Suprapubic skin (tissue), 4 donors: Measurements from ENCODE around the gene PTH2R. TPM values are rescaled to one million over a fixed set of nuclear protein-coding genes. Genes with fewer than 3 reads are reported as not detected.
"Not testable (repeated sequence)": the region's sequence is repeated elsewhere in the genome, so short reads cannot be mapped to it uniquely, and the experiment has no call there.

Experiments
- DNase-seq, 2 donors: peaks; one replicate each; pipeline ENCODE4 v3.0.0-alpha.2; 2019; ENCODE audit warnings: low spot score in 2 of 2
- H3K27ac ChIP-seq: fragments of 200-600 bp; sonication (generic); one replicate; pipeline ENCODE4 v1.5.1; 2019
- H3K27me3 ChIP-seq: fragments of 200-600 bp; sonication (generic); one replicate; pipeline ENCODE4 v1.5.1; 2019
- H3K36me3 ChIP-seq: fragments of 200-600 bp; sonication (generic); one replicate; pipeline ENCODE4 v1.5.1; 2019
- H3K4me1 ChIP-seq: fragments of 200-600 bp; sonication (generic); one replicate; pipeline ENCODE4 v1.5.1; 2019
- H3K4me3 ChIP-seq: fragments of 200-600 bp; sonication (generic); one replicate; pipeline ENCODE4 v1.5.1; 2019; ENCODE audit warnings: mild to moderate bottlenecking
- H3K9me3 ChIP-seq: fragments of 200-600 bp; sonication (generic); one replicate; pipeline ENCODE4 v1.5.1; 2019
- EP300 ChIP-seq: sonication (generic); formaldehyde crosslinking; IDR thresholded peaks from one replicate; pipeline ENCODE4 v1.6.1; 2017; ENCODE audit warnings: antibody characterized with exemption
- POLR2A ChIP-seq, 2 donors: fragments of 450-650 bp; IDR thresholded peaks; one replicate each; pipeline ENCODE4 v1.6.1; 2017; ENCODE audit warnings: antibody characterized with exemption in 2 of 2, mild to moderate bottlenecking in 2 of 2, moderate library complexity in 2 of 2
- POLR2AphosphoS5 ChIP-seq, 3 donors: sonication (generic); formaldehyde crosslinking; IDR thresholded peaks; one replicate each; pipeline ENCODE4 v1.6.1; 2017; ENCODE audit warnings: antibody characterized with exemption in 3 of 3
- WGBS: methylation state at CpG from one replicate; pipeline ENCODE4 v1.1.5; 2018; 5-methylcytosine and 5-hydroxymethylcytosine counted together
- total RNA-seq, 4 donors: library from RNA; depleted of rRNA; stranded (reverse); fragments of >200 nt; gene quantifications; one replicate each; pipeline ENCODE4 v1.1.0, GENCODE V29; 2016
- TF ChIP-seq, protein P1 (sequence below), 2 donors: fragments of 200-600 bp in 1 of 2; fragments of 450-650 bp in 1 of 2; sonication (generic) in 1 of 2; IDR thresholded peaks; one replicate each; pipeline ENCODE4 v1.5.1; 2016 to 2019; ENCODE audit warnings: antibody characterized with exemption in 2 of 2, mild to moderate bottlenecking in 1 of 2, moderate library complexity in 1 of 2

The PTH2R gene
- total RNA-seq, 4 donors from 2014 or later = 0.56 TPM; not detected in 3

DNA sequence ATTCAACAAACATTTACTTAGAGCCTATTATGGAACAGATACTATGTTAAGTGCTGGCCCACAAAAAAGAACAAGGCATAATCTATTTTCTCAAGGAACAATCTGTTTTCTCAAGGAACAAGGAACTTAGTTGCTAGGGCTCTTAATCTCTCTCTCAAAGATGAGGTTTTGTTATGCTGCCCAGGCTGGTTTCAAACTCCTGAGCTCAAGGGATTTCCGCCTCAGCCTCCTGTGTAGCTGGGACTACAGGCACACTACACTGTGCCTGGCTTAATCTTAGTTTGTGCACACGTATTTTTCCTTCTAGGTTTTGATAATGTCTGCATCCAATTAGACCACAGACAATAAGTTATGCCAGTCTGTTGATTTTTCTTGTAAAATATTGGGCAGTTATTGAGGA is 89.5 kb downstream of the PTH2R start:
- no peak for DNase-seq
- Histone ChIP-seq H3K9me3 (no peaks in the 10 kb centered on the region), H3K36me3 (no peaks in the 10 kb centered on the region), H3K27ac (no peak overlapping the region), H3K4me1 (no peaks in the 10 kb centered on the region), H3K27me3 (no peaks in the 10 kb centered on the region), H3K4me3 (no peak overlapping the region)
- TF ChIP-seq EP300 (no peak), POLR2AphosphoS5 (IDR thresholded peaks at IDR 0.05) (no peak), POLR2A (IDR thresholded peaks at IDR 0.05) (no peak)
- TF ChIP-seq, protein P1, sequence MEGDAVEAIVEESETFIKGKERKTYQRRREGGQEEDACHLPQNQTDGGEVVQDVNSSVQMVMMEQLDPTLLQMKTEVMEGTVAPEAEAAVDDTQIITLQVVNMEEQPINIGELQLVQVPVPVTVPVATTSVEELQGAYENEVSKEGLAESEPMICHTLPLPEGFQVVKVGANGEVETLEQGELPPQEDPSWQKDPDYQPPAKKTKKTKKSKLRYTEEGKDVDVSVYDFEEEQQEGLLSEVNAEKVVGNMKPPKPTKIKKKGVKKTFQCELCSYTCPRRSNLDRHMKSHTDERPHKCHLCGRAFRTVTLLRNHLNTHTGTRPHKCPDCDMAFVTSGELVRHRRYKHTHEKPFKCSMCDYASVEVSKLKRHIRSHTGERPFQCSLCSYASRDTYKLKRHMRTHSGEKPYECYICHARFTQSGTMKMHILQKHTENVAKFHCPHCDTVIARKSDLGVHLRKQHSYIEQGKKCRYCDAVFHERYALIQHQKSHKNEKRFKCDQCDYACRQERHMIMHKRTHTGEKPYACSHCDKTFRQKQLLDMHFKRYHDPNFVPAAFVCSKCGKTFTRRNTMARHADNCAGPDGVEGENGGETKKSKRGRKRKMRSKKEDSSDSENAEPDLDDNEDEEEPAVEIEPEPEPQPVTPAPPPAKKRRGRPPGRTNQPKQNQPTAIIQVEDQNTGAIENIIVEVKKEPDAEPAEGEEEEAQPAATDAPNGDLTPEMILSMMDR (IDR thresholded peaks at IDR 0.05) = no peak
- 51% methylated on average over 2 of the region's 2 CpGs for WGBS

DNA sequence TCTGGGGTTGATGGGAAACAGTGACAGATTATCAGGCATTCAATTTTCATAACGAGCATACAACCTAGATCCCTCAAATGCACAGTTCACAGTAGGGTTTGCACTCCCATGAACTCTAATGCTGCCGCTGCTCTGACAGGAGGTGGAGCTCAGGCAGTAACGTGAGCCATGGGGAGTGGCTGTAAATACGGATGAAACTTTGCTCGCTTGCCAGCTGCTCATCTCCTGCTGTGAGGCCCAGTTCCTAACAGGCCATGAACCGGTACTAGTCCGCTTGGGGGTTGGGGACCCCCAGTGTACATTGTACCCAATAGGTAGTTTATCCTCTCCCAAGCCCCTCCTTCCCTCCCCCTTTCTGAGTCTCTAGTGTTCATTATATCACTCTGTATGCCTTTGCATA is 94.6 kb downstream of the PTH2R start:
- H3K27ac ChIP-seq = no peak overlapping the region
- H3K9me3 ChIP-seq = peaks cover under 1% of the 10 kb centered on the region
- H3K4me3 ChIP-seq = no peak overlapping the region
- H3K27me3 ChIP-seq = no peaks in the 10 kb centered on the region
- no peak for TF ChIP-seq POLR2A (IDR thresholded peaks at IDR 0.05)
- TF ChIP-seq, protein P1 (IDR thresholded peaks at IDR 0.05) = no peak
- TF ChIP-seq POLR2AphosphoS5 (IDR thresholded peaks at IDR 0.05) = no peak
- TF ChIP-seq EP300 = no peak
- no peaks in the 10 kb centered on the region for H3K36me3 ChIP-seq
- no peaks in the 10 kb centered on the region for H3K4me1 ChIP-seq
- DNase-seq = no peak
- WGBS = 28% methylated on average over 7 of the region's 7 CpGs

DNA sequence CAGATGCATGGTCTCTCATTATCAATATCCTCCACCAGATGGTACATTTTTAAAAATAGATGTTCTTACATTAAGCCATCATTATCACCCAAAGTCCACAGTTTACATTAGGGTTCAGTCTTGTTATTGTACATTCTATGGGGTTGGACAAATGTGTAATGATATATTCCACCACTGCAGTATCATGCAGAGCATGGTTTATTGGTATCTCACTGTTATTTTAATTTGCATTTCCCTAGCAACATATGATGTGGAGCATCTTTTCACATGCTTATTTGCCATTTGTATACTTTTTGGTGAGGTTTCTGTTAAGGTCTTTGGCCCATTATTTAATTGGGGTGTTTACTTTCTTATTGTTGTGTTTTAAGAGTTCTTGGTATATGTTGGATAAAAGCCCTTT is 95.7 kb downstream of the PTH2R start:
- TF ChIP-seq POLR2AphosphoS5 (IDR thresholded peaks at IDR 0.05) (no peak), EP300 (no peak), POLR2A (IDR thresholded peaks at IDR 0.05) (no peak)
- TF ChIP-seq, protein P1 (IDR thresholded peaks at IDR 0.05) = no peak
- DNase-seq = no peak

DNA sequence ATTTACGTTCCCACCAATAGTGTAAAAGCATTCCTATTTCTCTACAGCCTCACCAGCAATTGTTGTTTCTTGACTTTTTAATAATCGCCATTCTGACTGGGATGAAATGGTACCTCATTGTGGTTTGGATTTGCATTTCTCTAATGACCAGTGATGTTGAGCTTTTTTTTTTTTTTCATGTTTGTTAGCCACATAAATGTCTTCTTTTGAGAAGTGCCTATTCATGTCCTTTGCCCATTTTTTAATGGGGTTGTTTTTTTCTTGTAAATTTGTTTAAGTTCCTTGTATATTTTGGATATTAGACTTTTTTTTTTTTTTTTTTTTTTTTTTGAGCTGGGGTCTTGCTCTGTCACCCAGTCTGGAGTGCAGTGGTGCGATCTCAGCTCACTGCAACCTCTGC is 98.8 kb downstream of the PTH2R start:
- not testable (repeated sequence) for H3K4me1 ChIP-seq, H3K27me3 ChIP-seq
- WGBS = 96% methylated on average over 3 of the region's 3 CpGs

More for the DNA sequence above, 95.7 kb downstream of the PTH2R start:
- Histone ChIP-seq H3K36me3 (no peaks in the 10 kb centered on the region), H3K27me3 (no peaks in the 10 kb centered on the region), H3K4me3 (no peak overlapping the region), H3K27ac (no peak overlapping the region), H3K9me3 (peaks cover 3% of the 10 kb centered on the region), H3K4me1 (no peaks in the 10 kb centered on the region)

DNA sequence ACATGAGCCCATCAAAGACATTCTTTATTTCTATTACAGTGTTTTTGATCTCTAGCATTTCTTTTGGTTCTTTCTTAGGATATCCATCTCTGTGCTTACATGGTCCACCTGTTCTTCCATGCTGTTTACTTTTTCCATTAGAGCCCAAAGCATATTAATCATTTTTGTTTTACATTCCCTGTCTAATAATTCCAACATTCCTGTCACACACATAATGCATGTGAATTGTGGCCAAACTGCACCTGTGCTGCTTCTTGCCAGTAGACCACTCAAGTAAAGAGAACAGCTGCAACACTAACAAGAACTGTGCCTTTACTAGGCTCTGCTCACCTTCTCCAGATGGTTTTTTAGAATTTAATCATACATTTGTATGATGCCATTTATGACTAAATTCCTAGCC is 103.0 kb downstream of the PTH2R start:
- no peak for DNase-seq
- TF ChIP-seq, protein P1 (IDR thresholded peaks at IDR 0.05) = no peak
- TF ChIP-seq EP300 (no peak), POLR2AphosphoS5 (IDR thresholded peaks at IDR 0.05) (no peak), POLR2A (IDR thresholded peaks at IDR 0.05) (no peak)
- Histone ChIP-seq H3K27ac (no peak overlapping the region), H3K4me3 (no peak overlapping the region), H3K4me1 (no peaks in the 10 kb centered on the region), H3K27me3 (no peaks in the 10 kb centered on the region), H3K9me3 (peaks cover 7% of the 10 kb centered on the region), H3K36me3 (no peaks in the 10 kb centered on the region)

More for the DNA sequence above, 98.8 kb downstream of the PTH2R start:
- H3K9me3 ChIP-seq, H3K36me3 ChIP-seq, H3K4me3 ChIP-seq, DNase-seq, H3K27ac ChIP-seq: not testable (repeated sequence)

DNA sequence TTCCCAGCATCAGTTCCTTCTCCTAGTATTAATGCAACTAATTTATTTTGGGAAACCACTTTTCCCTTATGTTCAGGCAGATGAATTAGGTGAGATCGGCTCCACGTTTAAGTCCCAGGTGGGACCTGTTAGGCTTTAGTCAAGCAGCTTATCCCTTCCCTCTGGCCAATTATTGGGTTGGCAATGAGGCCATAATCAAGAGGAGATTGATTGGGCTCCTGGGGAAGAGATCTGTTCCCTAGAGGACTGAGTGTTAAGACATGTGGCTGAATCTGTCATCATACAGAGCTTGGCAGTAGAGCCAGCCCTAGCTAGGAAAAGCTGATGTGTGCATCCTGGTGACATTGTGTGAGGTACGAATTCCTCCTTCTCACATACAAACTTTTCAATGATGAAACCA is 104.4 kb downstream of the PTH2R start:
- H3K4me1 ChIP-seq = no peaks in the 10 kb centered on the region
- H3K27me3 ChIP-seq = no peaks in the 10 kb centered on the region
- DNase-seq = no peak
- no peak overlapping the region for H3K27ac ChIP-seq
- H3K36me3 ChIP-seq = no peaks in the 10 kb centered on the region
- peaks cover 11% of the 10 kb centered on the region for H3K9me3 ChIP-seq
- no peak overlapping the region for H3K4me3 ChIP-seq
- TF ChIP-seq POLR2AphosphoS5 (IDR thresholded peaks at IDR 0.05) (no peak), EP300 (no peak), POLR2A (IDR thresholded peaks at IDR 0.05) (no peak)
- TF ChIP-seq, protein P1 (IDR thresholded peaks at IDR 0.05) = no peak
- WGBS = 74% methylated on average over 3 of the region's 3 CpGs
